GM12892 (cell line): ENCODE data around the gene OTC.

Source experiments
- POLR2A ChIP-seq: IDR thresholded peaks from 2 replicates; pipeline ENCODE4 v1.6.1; 2011; ENCODE audit warnings: low read depth, low read length, control low read depth
- POLR2AphosphoS5 ChIP-seq: IDR thresholded peaks from 2 replicates; pipeline ENCODE4 v1.6.1; 2011; ENCODE audit warnings: low read depth, low read length, control low read depth

DNA sequence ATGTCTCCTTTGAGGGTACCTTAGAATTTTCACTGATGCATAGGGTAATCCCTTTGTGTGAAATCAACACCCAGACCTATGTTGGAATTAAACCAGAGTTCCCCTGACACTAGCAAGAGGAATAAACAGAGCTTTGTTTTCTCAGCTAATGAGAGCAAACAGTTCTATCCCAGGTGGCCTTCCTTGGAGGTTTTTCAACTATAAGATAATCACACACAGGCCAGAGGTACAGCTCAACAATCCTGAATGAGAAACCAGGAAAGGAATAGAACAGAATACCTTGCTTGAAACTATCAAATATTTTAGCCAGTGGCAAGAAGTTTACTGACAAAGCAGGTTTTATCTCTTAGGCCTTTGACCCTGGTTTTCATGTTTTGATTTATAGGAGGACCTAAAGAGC, 100.2 kb downstream of the OTC start:
- TF ChIP-seq POLR2A (no peak), POLR2AphosphoS5 (no peak)
